ENCODE data around the gene MTARC1. TPM values are rescaled to one million over a fixed set of nuclear protein-coding genes. Genes with fewer than 3 reads are reported as not detected.

Gene MTARC1
- 10 to 100 TPM; 53.1 to 75.4 TPM for total RNA-seq
- 18.3 TPM for polyA plus RNA-seq (2013, experiment 1 of 2)
- polyA plus RNA-seq (2013, experiment 2 of 2), result 16.6 TPM
- long read RNA-seq, experiment 1, full-length matches to known transcripts, result 19 of 30 reads
- long read RNA-seq, experiment 1, partial matches to known transcripts, result 3 of 30 reads
- long read RNA-seq, experiment 1, other reads (novel, unspliced or antisense), result 8 of 30 reads
- long read RNA-seq, experiment 2, full-length matches to known transcripts, result 35 of 46 reads
- long read RNA-seq, experiment 2, partial matches to known transcripts, result 4 of 46 reads
- long read RNA-seq, experiment 2, other reads (novel, unspliced or antisense), result 7 of 46 reads
- long read RNA-seq, experiment 3, full-length matches to known transcripts, result 265 of 284 reads
- long read RNA-seq, experiment 3, partial matches to known transcripts, result 4 of 284 reads
- long read RNA-seq, experiment 3, other reads (novel, unspliced or antisense), result 15 of 284 reads
- long read RNA-seq, experiment 4, full-length matches to known transcripts, result 2 of 14 reads
- long read RNA-seq, experiment 4, partial matches to known transcripts, result 11 of 14 reads
- long read RNA-seq, experiment 4, other reads (novel, unspliced or antisense), result 1 of 14 reads

GRCh38 chr1:220786337-220787068 lies at the start of gene MTARC1:
MTARC1 (plus strand) TSS chr1:220786913; CDS start chr1:220786945, 32 bp downstream.
- Mint-ChIP-seq H3K27ac (peak within 1 kb of the TSS; percentile 96), H3K27me3 (ENCODE audit: insufficient read depth) (no peaks in the 10 kb centered on the region), H3K36me3 (ENCODE audit: low read depth) (peaks cover 17% of the 10 kb centered on the region), H3K4me3 (peak within 1 kb of the TSS; percentile 80), H3K4me1 (peaks cover 31% of the 10 kb centered on the region), H3K9me3 (no peaks in the 10 kb centered on the region)
- peak; percentile 94 for DNase-seq
- Histone ChIP-seq H3K9me3 (ENCODE audit: control insufficient read depth, low read length) (peaks cover 3% of the 10 kb centered on the region), H3K4me1 (ENCODE audit: control insufficient read depth, insufficient read depth, low read length) (peaks cover 15% of the 10 kb centered on the region), H3K4me3 (ENCODE audit: low read length) (peak within 1 kb of the TSS; percentile 73), H3K9ac (ENCODE audit: extremely low read depth, low read length, poor library complexity, severe bottlenecking) (peak within 1 kb of the TSS; percentile 65), H3K27ac (ENCODE audit: low read depth, low read length) (peak within 1 kb of the TSS; percentile 35), H3K36me3 (ENCODE audit: control insufficient read depth, insufficient read depth, low read length) (peaks cover 4% of the 10 kb centered on the region), H3K27me3 (ENCODE audit: control insufficient read depth, insufficient read depth, low read length, poor library complexity, severe bottlenecking) (no peaks in the 10 kb centered on the region)
- peak; percentile 41 for TF ChIP-seq CTCF (conservative IDR thresholded peaks at IDR 0.05)
- WGBS, 2 experiments (ENCODE audit: insufficient coverage in 1 of 2, insufficient read length in 1 of 2), result 5 to 7% methylated on average over 3 to 56 of the region's 56 CpGs

GRCh38 chr1:220741349-220741748 lies 45.4 kb upstream of the MTARC1 start:
- H3K4me1 Mint-ChIP-seq, result peaks cover 14% of the 10 kb centered on the region
- H3K36me3 Mint-ChIP-seq (ENCODE audit: low read depth), result no peaks in the 10 kb centered on the region
- no peaks in the 10 kb centered on the region for H3K27me3 ChIP-seq (ENCODE audit: control insufficient read depth, insufficient read depth, low read length, poor library complexity, severe bottlenecking)
- H3K36me3 ChIP-seq (ENCODE audit: control insufficient read depth, insufficient read depth, low read length), result no peaks in the 10 kb centered on the region
- no peak for DNase-seq
- WGBS, 2 experiments (ENCODE audit: insufficient coverage in 1 of 2, insufficient read length in 1 of 2), result 80 to 82% methylated on average over 1 to 2 of the region's 2 CpGs
- H3K4me3 Mint-ChIP-seq, result no peak overlapping the region
- H3K27me3 Mint-ChIP-seq (ENCODE audit: insufficient read depth), result peaks cover 29% of the 10 kb centered on the region
- no peaks in the 10 kb centered on the region for H3K4me1 ChIP-seq (ENCODE audit: control insufficient read depth, insufficient read depth, low read length)
- no peaks in the 10 kb centered on the region for H3K9me3 ChIP-seq (ENCODE audit: control insufficient read depth, low read length)
- no peak overlapping the region for H3K27ac ChIP-seq (ENCODE audit: low read depth, low read length)
- no peaks in the 10 kb centered on the region for H3K9me3 Mint-ChIP-seq
- H3K9ac ChIP-seq (ENCODE audit: extremely low read depth, low read length, poor library complexity, severe bottlenecking), result no peak overlapping the region
- no peak overlapping the region for H3K4me3 ChIP-seq (ENCODE audit: low read length)
- TF ChIP-seq CTCF (conservative IDR thresholded peaks at IDR 0.05), result no peak
- H3K27ac Mint-ChIP-seq, result no peak overlapping the region

- no peak overlapping the region for H3K4me3 ChIP-seq (ENCODE audit: low read length)
These were observed 44.9 kb upstream of the MTARC1 start for GRCh38 chr1:220741825-220742224.

More at GRCh38 chr1:220741825-220742224, 44.9 kb upstream of the MTARC1 start:
- H3K27me3 Mint-ChIP-seq (ENCODE audit: insufficient read depth), result peaks cover 32% of the 10 kb centered on the region
- WGBS, 2 experiments (ENCODE audit: insufficient coverage in 1 of 2, insufficient read length in 1 of 2), result 90% methylated on average over 1 of the region's 1 CpG; no CpG with 5 or more reads in 1 of the 2 experiments
- Histone ChIP-seq H3K4me1 (ENCODE audit: control insufficient read depth, insufficient read depth, low read length) (no peaks in the 10 kb centered on the region), H3K27me3 (ENCODE audit: control insufficient read depth, insufficient read depth, low read length, poor library complexity, severe bottlenecking) (no peaks in the 10 kb centered on the region), H3K9me3 (ENCODE audit: control insufficient read depth, low read length) (no peaks in the 10 kb centered on the region), H3K27ac (ENCODE audit: low read depth, low read length) (no peak overlapping the region), H3K36me3 (ENCODE audit: control insufficient read depth, insufficient read depth, low read length) (no peaks in the 10 kb centered on the region), H3K9ac (ENCODE audit: extremely low read depth, low read length, poor library complexity, severe bottlenecking) (no peak overlapping the region)
- no peaks in the 10 kb centered on the region for H3K36me3 Mint-ChIP-seq (ENCODE audit: low read depth)
- no peak for TF ChIP-seq CTCF (conservative IDR thresholded peaks at IDR 0.05)
- DNase-seq, result no peak
- no peak overlapping the region for H3K27ac Mint-ChIP-seq
- H3K4me3 Mint-ChIP-seq, result no peak overlapping the region
- H3K4me1 Mint-ChIP-seq, result peaks cover 18% of the 10 kb centered on the region
- H3K9me3 Mint-ChIP-seq, result no peaks in the 10 kb centered on the region
